Cortex of kidney (tissue), 1 donor: ENCODE measurements around the gene DHTKD1.
"Not testable (repeated sequence)": the region's sequence is repeated elsewhere in the genome, so short reads cannot be mapped to it uniquely, and the experiment has no call there.

Experiments used
- DNase-seq: peaks from one replicate; lab custom pipeline; 2025; lab: John Stamatoyannopoulos, UW

The DHTKD1 gene

GRCh38 chr10:12062754-12063482 lies 5.8 kb upstream of the DHTKD1 start:
- DNase-seq = no peak

DNA sequence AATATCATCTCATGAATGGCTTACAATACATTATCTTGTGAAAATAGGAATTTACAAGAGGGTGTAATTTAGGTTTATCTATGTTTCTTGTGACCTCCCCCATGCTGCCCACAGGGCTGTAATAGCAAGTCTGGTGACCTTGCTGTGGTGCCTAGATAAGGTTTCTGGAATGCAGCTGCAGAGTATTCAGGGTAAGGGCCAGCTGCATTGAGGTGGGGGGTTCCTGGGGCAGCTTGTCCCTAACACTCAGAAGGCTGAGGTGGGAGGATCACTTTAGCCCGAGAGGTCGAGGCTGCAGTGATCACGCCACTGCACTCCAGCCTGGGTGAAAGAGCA lies 5.3 kb upstream of the DHTKD1 start:
- no peak for DNase-seq

DNA sequence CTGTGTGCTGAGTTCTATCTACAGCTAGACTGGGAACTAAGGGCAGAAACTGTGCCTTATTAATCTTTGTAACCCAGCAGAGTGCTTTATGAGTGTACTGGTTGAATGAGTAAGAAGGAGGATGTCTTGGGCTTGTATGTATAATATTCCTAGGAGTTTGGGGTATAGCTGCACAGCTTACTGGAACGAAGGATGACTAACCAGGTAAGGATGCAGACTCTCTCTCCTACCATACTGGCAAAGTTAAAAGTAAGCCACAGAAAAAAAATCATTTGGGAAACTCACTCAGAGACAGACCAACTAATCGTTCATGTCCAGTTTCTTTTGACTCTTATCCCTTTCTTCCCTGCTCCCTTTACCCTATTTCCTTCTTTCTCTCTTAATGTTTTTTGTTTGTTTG lies 1.4 kb upstream of the DHTKD1 start:
- no peak for DNase-seq

DNA sequence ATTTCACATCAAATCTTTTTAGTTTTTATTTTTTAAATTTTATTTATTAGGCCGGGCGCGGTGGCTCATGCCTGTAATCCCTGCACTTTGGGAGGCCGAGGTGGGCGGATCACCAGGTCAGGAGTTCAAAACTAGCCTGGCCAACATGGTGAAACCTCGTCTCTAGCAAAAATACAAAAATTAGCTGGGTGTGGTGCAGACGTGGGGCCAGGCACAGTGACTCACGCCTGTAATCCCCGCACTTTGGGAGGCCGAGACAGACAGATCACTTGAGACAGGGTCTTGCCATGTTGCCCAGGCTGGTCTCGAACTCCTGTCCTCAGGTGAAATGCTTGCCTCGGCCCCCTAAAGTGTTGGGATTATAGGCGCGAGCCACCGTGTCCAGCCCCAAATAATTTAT lies 2.7 kb downstream of the DHTKD1 start:
- not testable (repeated sequence) for DNase-seq

DNA sequence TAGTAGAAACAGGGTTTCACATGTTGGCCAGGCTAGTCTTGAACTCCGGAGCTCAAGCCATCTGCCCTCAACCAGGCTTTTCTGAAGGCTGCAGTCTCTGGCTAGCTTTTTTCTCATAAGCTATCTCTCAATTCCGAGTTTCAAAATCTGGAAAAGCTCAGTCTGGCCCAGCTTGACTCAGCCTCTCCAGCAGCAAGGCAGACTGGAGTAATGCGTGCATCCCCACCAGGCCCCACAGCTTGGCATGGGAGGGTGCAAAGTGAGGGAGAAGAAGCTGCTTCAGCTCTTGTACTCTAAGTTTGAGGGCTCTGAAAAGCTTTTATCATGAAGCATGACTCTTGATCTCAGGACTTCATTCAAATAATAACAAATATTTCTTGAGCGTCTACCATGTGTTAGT lies 4.8 kb downstream of the DHTKD1 start:
- no peak for DNase-seq

- no peak for DNase-seq
These were observed 8.9 kb downstream of the DHTKD1 start for GRCh38 chr10:12077580-12078180.

- no peak for DNase-seq
These were observed 12.7 kb downstream of the DHTKD1 start for GRCh38 chr10:12081470-12081869.

DNA sequence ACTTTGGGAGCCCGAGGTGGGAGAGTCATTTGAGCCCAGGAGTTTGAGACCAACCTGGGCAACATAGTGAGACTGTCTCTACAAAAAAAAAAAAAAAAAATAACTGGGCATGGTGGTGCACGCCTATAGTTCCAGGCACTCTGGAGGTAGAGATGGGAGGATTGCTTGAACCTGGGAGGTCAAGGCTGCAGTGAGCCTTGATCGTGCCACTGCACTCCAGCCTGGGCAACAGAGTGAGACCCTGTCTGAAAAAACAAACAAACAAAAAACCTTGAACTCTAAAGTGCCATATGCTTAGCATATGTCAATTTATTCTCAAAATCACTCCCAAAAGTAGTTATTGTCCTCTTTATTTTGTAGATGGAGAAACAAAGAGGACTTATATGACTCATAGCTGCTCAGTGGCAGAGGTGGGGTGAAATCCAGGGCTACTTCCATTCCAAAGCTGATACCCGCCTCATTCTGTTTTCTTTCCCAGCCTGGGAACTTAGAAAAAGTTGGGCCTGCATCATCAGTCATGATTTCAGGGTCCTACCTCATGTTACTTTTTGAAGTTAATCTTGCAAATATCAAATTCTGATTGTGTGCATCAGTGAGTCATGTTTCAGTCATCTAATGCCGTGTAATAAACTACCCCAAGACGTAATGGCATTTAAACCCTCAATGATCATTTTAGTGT lies 13.3 kb downstream of the DHTKD1 start:
- no peak for DNase-seq

DNA sequence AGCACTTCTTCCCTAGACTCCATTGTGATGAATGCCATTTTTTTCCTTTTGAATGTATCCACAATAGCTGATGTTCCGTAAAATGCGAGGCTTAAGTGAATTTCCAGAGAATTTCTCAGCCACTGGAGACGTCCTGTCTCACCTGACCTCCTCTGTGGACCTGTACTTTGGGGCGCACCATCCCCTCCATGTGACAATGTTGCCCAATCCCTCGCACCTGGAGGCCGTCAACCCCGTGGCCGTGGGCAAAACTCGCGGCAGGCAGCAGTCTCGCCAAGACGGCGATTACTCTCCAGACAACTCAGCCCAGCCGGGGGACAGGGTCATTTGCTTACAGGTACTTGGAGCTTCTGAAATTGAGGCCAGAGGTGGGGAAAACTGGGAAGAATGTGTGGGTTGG lies 20.2 kb downstream of the DHTKD1 start:
- DNase-seq = no peak

DNA sequence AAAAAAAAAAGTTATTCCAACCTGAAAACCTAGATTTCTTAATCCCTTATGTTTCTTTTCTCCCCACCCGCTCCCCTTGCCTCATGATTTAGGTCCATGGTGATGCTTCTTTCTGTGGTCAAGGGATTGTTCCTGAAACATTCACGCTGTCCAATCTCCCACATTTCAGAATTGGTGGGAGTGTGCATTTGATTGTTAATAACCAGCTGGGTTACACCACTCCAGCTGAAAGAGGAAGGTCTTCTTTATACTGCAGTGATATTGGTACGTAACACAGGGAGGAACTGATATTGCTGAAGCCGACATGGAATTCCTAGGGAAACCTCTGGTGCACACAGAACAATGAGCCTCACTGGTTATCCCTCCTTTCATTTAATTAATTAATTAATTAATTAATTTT lies 22.7 kb downstream of the DHTKD1 start:
- no peak for DNase-seq

GRCh38 chr10:12097361-12097760 lies 28.6 kb downstream of the DHTKD1 start:
- not testable (repeated sequence) for DNase-seq

- DNase-seq = no peak
These were observed 29.0 kb downstream of the DHTKD1 start for GRCh38 chr10:12097791-12098190.

GRCh38 chr10:12098966-12099365 lies 30.2 kb downstream of the DHTKD1 start:
- DNase-seq = no peak

DNA sequence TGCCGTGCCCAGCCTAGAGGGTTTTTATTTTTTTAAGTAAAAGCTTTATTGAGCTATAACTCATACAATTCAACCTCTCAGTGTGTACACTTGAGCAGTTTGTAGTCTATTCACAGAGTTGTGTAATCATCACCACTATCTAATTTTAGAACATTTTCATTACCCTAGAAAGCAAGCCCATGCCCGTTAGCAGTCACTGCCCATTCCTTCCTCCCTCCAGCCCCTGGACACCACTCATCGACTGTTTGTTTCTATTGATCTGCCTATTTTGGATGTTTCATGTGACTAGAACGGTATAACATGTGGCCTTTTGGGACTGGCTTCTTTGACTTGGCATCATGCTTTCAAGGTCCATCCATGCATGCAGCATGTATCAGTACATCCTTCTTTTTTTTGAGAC lies 35.0 kb downstream of the DHTKD1 start:
- no peak for DNase-seq

GRCh38 chr10:12107781-12108180 lies 39.0 kb downstream of the DHTKD1 start:
- no peak for DNase-seq

DNA sequence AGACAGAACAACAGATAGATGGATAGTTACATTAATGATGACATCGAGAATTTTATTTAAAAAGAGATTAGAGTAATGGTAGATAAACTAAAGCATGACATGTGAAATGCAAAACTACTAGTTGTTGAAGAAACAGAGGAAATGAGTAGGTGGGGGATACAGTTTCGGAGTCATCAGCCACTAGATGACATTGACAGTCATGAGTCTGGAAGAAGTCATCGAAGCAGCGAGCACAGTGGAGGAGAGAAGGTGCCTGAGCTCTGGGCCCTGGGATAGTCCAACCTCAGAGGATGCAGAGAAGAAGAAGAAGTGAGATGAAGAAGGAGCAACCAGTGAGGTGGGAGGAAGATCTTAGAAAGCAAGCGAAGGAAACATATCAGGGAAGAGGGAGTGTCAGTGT lies 40.5 kb downstream of the DHTKD1 start:
- DNase-seq = no peak

GRCh38 chr10:12111528-12111927 lies 42.8 kb downstream of the DHTKD1 start:
- DNase-seq = no peak

GRCh38 chr10:12113627-12114026 lies 44.9 kb downstream of the DHTKD1 start:
- DNase-seq = no peak

DNA sequence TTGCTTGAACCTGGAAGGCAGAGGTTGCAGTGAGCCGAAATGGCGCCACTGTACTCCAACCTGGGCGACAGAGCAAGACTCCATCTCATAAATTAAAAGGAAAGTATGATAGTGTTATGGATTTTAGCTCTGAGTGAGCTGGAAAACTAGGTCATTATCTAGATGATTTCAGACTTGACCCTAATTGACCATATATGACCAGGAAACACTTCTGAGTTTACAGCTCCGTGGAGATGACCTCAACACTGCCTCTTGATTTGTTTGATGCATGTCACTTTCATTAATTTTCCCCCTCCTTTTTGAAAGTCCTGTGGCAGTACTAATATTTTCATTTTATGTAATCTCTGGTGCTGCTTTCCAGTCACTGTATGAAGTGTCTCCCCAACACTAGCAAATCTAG lies 52.9 kb downstream of the DHTKD1 start:
- DNase-seq = no peak

- peak; percentile 61 for DNase-seq
These were observed 60.7 kb downstream of the DHTKD1 start, which contains the start of gene SEC61A2 for GRCh38 chr10:12129222-12130111. Gene SEC61A2, plus strand, starts transcription at chr10:12129677. Its CDS starts 111 bp downstream, at chr10:12129788.

DNA sequence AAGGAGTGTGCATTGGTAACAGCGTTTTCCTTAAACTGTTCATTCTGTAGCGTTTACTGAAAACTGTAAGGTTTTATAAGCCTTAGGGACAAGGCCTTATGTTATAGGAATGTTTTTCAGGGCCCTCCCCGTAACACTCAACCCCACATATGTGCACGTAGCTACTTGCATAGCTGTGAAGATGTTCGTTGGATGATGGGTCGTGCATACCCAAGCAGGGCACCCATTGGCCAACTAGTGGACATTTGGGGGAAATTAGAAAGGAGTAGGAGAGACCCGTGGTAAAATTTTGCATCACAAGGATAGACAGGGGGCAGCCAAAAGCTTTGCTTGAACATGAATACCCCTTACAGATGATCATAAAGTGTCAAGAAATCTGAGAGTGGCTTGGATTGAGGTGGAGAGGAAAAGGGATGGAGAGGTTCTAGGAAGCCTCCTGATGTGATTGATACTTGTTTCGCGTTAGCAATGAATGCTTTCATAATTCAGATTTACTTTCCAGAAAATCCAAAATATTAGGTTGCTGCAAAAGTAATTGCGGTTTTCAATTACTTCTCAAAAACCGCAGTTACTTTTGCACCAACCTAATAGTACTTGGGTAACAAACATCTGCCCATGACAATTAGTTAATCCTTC lies 61.6 kb downstream of the DHTKD1 start:
- no peak for DNase-seq

- no peak for DNase-seq
These were observed 66.9 kb downstream of the DHTKD1 start for GRCh38 chr10:12135631-12136030.
